GM12878 (cell line): Measurements from ENCODE around the gene ANOS1. TPM values are rescaled to one million over a fixed set of nuclear protein-coding genes. Genes with fewer than 3 reads are reported as not detected.

ENCODE experiments used
- ATAC-seq: fragments of 200-7000 bp; cut with Tn5 transposase; 3 replicates; pipeline ENCODE4 v1.9.1; 2020; ENCODE audit warnings: mild to moderate bottlenecking, moderate library complexity
- BruUV-seq: library from RNA; stranded (reverse); fragments of 400-500 nt; replicated peaks from 2 replicates; lab custom pipeline; 2021; lab: Mats Ljungman, UMichigan
- CTCF ChIA-PET: fragments of 300-600 bp; sonication (Branson Sonifier 250); formaldehyde crosslinking; extraction: SDS; loops from one replicate; lab custom pipeline; 2021; ENCODE audit warnings: inconsistent platforms; lab: Yijun Ruan, JAX
- POLR2A ChIA-PET: fragments of 350-600 bp; formaldehyde crosslinking; extraction: SDS; loops from one replicate; lab custom pipeline; 2021; ENCODE audit warnings: inconsistent platforms; lab: Charles Lee
- RAD21 ChIA-PET: fragments of 300-600 bp; sonication (Branson Sonifier 250); formaldehyde crosslinking; loops from one replicate; lab custom pipeline; 2023; ENCODE audit warnings: antibody characterized with exemption; ENCODE audit not compliant: unreplicated experiment; lab: Charles Lee
- SMC1A ChIA-PET: fragments of 300-600 bp; sonication (Branson Sonifier 250); formaldehyde crosslinking; loops from one replicate; lab custom pipeline; 2023; ENCODE audit not compliant: unreplicated experiment, uncharacterized antibody; lab: Charles Lee
- DNase-seq: peaks from one replicate; pipeline ENCODE4 v3.0.0-alpha.2; 2011; ENCODE audit warnings: low read depth, low spot score
- FAIRE-seq: peaks from 3 replicates; lab custom pipeline; 2011; peaks lifted over from hg19 to GRCh38; lab: Jason Lieb, UNC
- H2AFZ ChIP-seq: 2 replicates; pipeline ENCODE4 v1.6.0; 2011; ENCODE audit warnings: low read depth, low read length, control low read depth; ENCODE audit not compliant: control insufficient read depth
- H3K27ac ChIP-seq: 2 replicates; pipeline ENCODE4 v1.5.1; 2011; ENCODE audit warnings: control low read depth; ENCODE audit not compliant: control insufficient read depth, insufficient read depth
- H3K27me3 ChIP-seq, 2 experiments: replicated peaks in 1 of 2; 2 replicates each; pipeline versions ENCODE4 v1.6.0 to v1.6.1; 2011; ENCODE audit warnings: low read length in 1 of 2; ENCODE audit not compliant: control insufficient read depth in 2 of 2, insufficient read depth in 2 of 2
- H3K36me3 ChIP-seq, 2 experiments: 2 replicates each; pipeline ENCODE4 v1.5.1; 2011; ENCODE audit warnings: low read length in 1 of 2; ENCODE audit not compliant: control insufficient read depth in 2 of 2, insufficient read depth in 2 of 2
- H3K4me1 ChIP-seq: 2 replicates; pipeline ENCODE4 v1.6.1; 2011; ENCODE audit warnings: mild to moderate bottlenecking, low read length, moderate library complexity, mixed read lengths; ENCODE audit not compliant: control insufficient read depth, insufficient read depth
- H3K4me2 ChIP-seq: 2 replicates; pipeline ENCODE4 v1.6.0; 2011; ENCODE audit warnings: control low read depth; ENCODE audit not compliant: control insufficient read depth, insufficient read depth
- H3K4me3 ChIP-seq: fragments of 200-600 bp; sonication (generic); 2 replicates; pipeline ENCODE4 v1.5.1; 2016
- H3K79me2 ChIP-seq: 2 replicates; pipeline ENCODE4 v1.6.0; 2011; ENCODE audit warnings: low read length; ENCODE audit not compliant: control insufficient read depth, insufficient read depth
- H3K9ac ChIP-seq: 2 replicates; pipeline ENCODE4 v1.8.0; 2011; ENCODE audit warnings: low read length, control low read depth, mixed read lengths; ENCODE audit not compliant: control insufficient read depth, insufficient read depth
- H3K9me3 ChIP-seq: replicated peaks from 3 replicates; pipeline ENCODE4 v1.5.1; 2011; ENCODE audit warnings: mild to moderate bottlenecking, low read length; ENCODE audit not compliant: control insufficient read depth, insufficient read depth
- H4K20me1 ChIP-seq: 2 replicates; pipeline ENCODE4 v1.6.0; 2011; ENCODE audit not compliant: control insufficient read depth, insufficient read depth
- FOS ChIP-seq: IDR thresholded peaks from 3 replicates; pipeline ENCODE4 v1.6.1; 2011; ENCODE audit warnings: borderline replicate concordance; ENCODE audit not compliant: insufficient read length; ENCODE audit errors: extremely low read depth
- HDAC2 ChIP-seq: fragments of 200-600 bp; sonication (generic); IDR thresholded peaks from 2 replicates; pipeline ENCODE4 v1.6.1; 2017
- HDGF ChIP-seq: fragments of 450-650 bp; IDR thresholded peaks from 2 replicates; pipeline ENCODE4 v1.6.1; 2016; ENCODE audit warnings: antibody characterized with exemption
- NKRF ChIP-seq: fragments of 450-650 bp; conservative IDR thresholded peaks from 2 replicates; pipeline ENCODE4 v1.6.1; 2017; ENCODE audit warnings: mild to moderate bottlenecking, moderate library complexity
- PML ChIP-seq: IDR thresholded peaks from 2 replicates; pipeline ENCODE4 v1.6.1; 2012; ENCODE audit warnings: low read length, inconsistent platforms
- POLR2AphosphoS2 ChIP-seq: IDR thresholded peaks from 2 replicates; pipeline ENCODE4 v1.6.1; 2011; ENCODE audit warnings: low read depth, mild to moderate bottlenecking, low read length, improper control_type of control experiment, moderate library complexity
- ZBED1 ChIP-seq: IDR thresholded peaks from 2 replicates; pipeline ENCODE4 v1.6.1; 2016; ENCODE audit warnings: borderline replicate concordance
- ZNF384 ChIP-seq: IDR thresholded peaks from 2 replicates; pipeline ENCODE4 v1.6.1; 2012; ENCODE audit warnings: low read depth, mild to moderate bottlenecking, low read length, improper control_type of control experiment, borderline replicate concordance
- ZNF592 ChIP-seq: fragments of 450-650 bp; IDR thresholded peaks from 2 replicates; pipeline ENCODE4 v1.6.1; 2017; ENCODE audit warnings: mild to moderate bottlenecking, moderate library complexity
- WGBS: methylation state at CpG from one replicate; pipeline ENCODE4 v1.1.6; 2016; ENCODE audit warnings: low lambda C conversion rate; ENCODE audit not compliant: insufficient replicate concordance, insufficient coverage; ENCODE audit errors: missing lambda C conversion rate; 5-methylcytosine and 5-hydroxymethylcytosine counted together
- in situ Hi-C: fragments of 300-500 bp; cut with MboI; formaldehyde crosslinking; loops from 9 replicates; pipeline ENCODE4 v1.14.3; 2018; ENCODE audit warnings: mixed read lengths
- intact Hi-C: fragments of 100-400 bp; cut with micrococcal nuclease; formaldehyde crosslinking; loops from one replicate; pipeline ENCODE4 v1.14.2; 2022; ENCODE audit not compliant: unreplicated experiment
- polyA plus RNA-seq, 11 experiments: library from polyadenylated mRNA; depleted of rRNA in 4 of 11; unstranded in 6 of 11; stranded (reverse) in 5 of 11; fragments of >200 nt; fragmentation: Nextera tagmentation in 4 of 11; fragmentation: Illumina TruSeq in 1 of 11; extraction: Ambion mirVana in 4 of 11; extraction: Trizol in 1 of 11; gene quantifications; 1 replicate in 1 of 11; 2 replicates in 10 of 11; pipeline versions ENCODE4 v1.2.1 to v1.2.3, GENCODE V29; 2011 to 2016; ENCODE audit warnings: inconsistent platforms in 2 of 11, missing spikeins in 2 of 11, low read depth in 1 of 11
- total RNA-seq, 4 experiments: library from RNA; depleted of rRNA in 3 of 4; stranded (reverse); fragments of >200 nt in 3 of 4; fragmentation: Illumina TruSeq in 1 of 4; extraction: Trizol in 1 of 4; gene quantifications; 2 replicates each; pipeline versions ENCODE4 v1.2.1 to v1.2.3, GENCODE V29; 2013 to 2021

Gene ANOS1
- total and polyA plus RNA-seq, 10 of the 15 experiments (the other 5 are each of a cell fraction or from before 2014, with no cell fraction given): under 0.01 to 4.0 (median 0.03) TPM; not detected in 3

- intact Hi-C loops: no loop called here
- H3K4me3 ChIP-seq: no peak overlapping the region
- TF ChIP-seq ZBED1 (no peak), NKRF (no peak), HDGF (no peak), HDAC2 (no peak), ZNF592 (no peak), ZNF384 (no peak), FOS (no peak), PML (no peak), POLR2AphosphoS2 (no peak)
- TF ChIP-seq, all 136 proteins: peak for 0
- ChIA-PET RAD21 (no interaction called here), CTCF (interaction anchor here (0.6 to 1.4 kb wide), 2 partner anchors 12 to 737 kb away, joined by 3 to 5 read pairs; no protein-coding TSS in a partner anchor), POLR2A (no interaction called here), SMC1A (no interaction called here)
- H3K27ac ChIP-seq: no peak overlapping the region
- 32% methylated on average over 7 of the region's 7 CpGs for WGBS
- H2AFZ ChIP-seq: no peak overlapping the region
- in situ Hi-C loops: no loop called here
- H3K9ac ChIP-seq: no peak overlapping the region
- H3K4me2 ChIP-seq: no peak overlapping the region
- ATAC-seq (no peak), FAIRE-seq (no peak), DNase-seq (no peak)
- peaks cover 0 to 3% of the 10 kb centered on the region in 2 experiments; a peak in 2 of 4 replicates for H3K27me3 ChIP-seq
- H4K20me1 ChIP-seq: no peaks in the 10 kb centered on the region
- no peaks in the 10 kb centered on the region for H3K36me3 ChIP-seq
- H3K9me3 ChIP-seq: no peaks in the 10 kb centered on the region
- H3K4me1 ChIP-seq: no peaks in the 10 kb centered on the region
- no peaks in the 10 kb centered on the region for H3K79me2 ChIP-seq
- BruUV-seq: no TSS peak
Observed at GRCh38 chrX:8726031-8726652, 5.8 kb downstream of the ANOS1 start.
